SW 1271 (cell line): ENCODE data around the gene MN1.

Experiments used
- DNase-seq, 2 experiments: peaks; one replicate each; lab custom pipeline; 2025; lab: John Stamatoyannopoulos, UW

Gene MN1

GRCh38 chr22:27740202-27740748, 61.3 kb downstream of the MN1 start:
- no peak for DNase-seq

GRCh38 chr22:27737521-27737920, 64.0 kb downstream of the MN1 start:
- no peak for DNase-seq

GRCh38 chr22:27734066-27734465, 67.5 kb downstream of the MN1 start:
- no peak for DNase-seq

GRCh38 chr22:27732841-27733240, 68.7 kb downstream of the MN1 start:
- no peak for DNase-seq

- DNase-seq, result no peak
Observed at GRCh38 chr22:27732391-27732790, 69.2 kb downstream of the MN1 start.

GRCh38 chr22:27731621-27732020, 69.9 kb downstream of the MN1 start:
- DNase-seq, result no peak

GRCh38 chr22:27730641-27731433, 70.7 kb downstream of the MN1 start:
- no peak for DNase-seq

- no peak for DNase-seq
Observed at GRCh38 chr22:27729246-27729645, 72.3 kb downstream of the MN1 start.

GRCh38 chr22:27727673-27728451, 73.7 kb downstream of the MN1 start:
- no peak for DNase-seq

- no peak for DNase-seq
Observed at GRCh38 chr22:27726686-27727449, 74.7 kb downstream of the MN1 start.

GRCh38 chr22:27726331-27726685, 75.2 kb downstream of the MN1 start:
- DNase-seq, result no peak

- no peak for DNase-seq
Observed at GRCh38 chr22:27725661-27726060, 75.9 kb downstream of the MN1 start.

GRCh38 chr22:27724709-27725108, 76.8 kb downstream of the MN1 start:
- DNase-seq, result no peak

- DNase-seq, result no peak
Observed at GRCh38 chr22:27724157-27724556, 77.4 kb downstream of the MN1 start.

- DNase-seq, result no peak
Observed at GRCh38 chr22:27723708-27724107, 77.8 kb downstream of the MN1 start.

- no peak for DNase-seq
Observed at GRCh38 chr22:27723158-27723557, 78.4 kb downstream of the MN1 start.

GRCh38 chr22:27720860-27721259, 80.7 kb downstream of the MN1 start:
- no peak for DNase-seq

- DNase-seq, result no peak
Observed at GRCh38 chr22:27719535-27720227, 81.9 kb downstream of the MN1 start.

- DNase-seq, result no peak
Observed at GRCh38 chr22:27719036-27719347, 82.6 kb downstream of the MN1 start.

GRCh38 chr22:27718186-27719035, 83.1 kb downstream of the MN1 start:
- DNase-seq, result peak; percentile 82 to 90

GRCh38 chr22:27717094-27717493, 84.5 kb downstream of the MN1 start:
- DNase-seq, result no peak
